Epithelial cell of esophagus (primary cell): ENCODE measurements around the gene GLRX3.
A peak's percentile ranks its signal among the peaks of the same experiment; 100 is the strongest.

Experiments used
- DNase-seq: peaks from one replicate; pipeline ENCODE4 v3.0.0; 2010; ENCODE audit warnings: low read depth
- H3K4me3 ChIP-seq: 2 replicates; pipeline ENCODE4 v1.5.1; 2011; ENCODE audit warnings: mild to moderate bottlenecking, low read length, control low read depth
- CTCF ChIP-seq: IDR thresholded peaks from 2 replicates; pipeline ENCODE4 v1.5.1; 2011; ENCODE audit warnings: low read depth, mild to moderate bottlenecking, low read length, control low read depth, inconsistent platforms; ENCODE audit not compliant: insufficient read depth; ENCODE audit errors: missing control alignments

Gene GLRX3

GRCh38 chr10:130138479-130138866 is 2.3 kb downstream of the GLRX3 start:
- TF ChIP-seq CTCF, result no peak
- DNase-seq, result peak; percentile 99
- H3K4me3 ChIP-seq, result peak overlapping the region; percentile 80

- H3K4me3 ChIP-seq, result no peak overlapping the region
- no peak for DNase-seq
- no peak for TF ChIP-seq CTCF
Observed at GRCh38 chr10:130140425-130140824, 4.2 kb downstream of the GLRX3 start.

DNA sequence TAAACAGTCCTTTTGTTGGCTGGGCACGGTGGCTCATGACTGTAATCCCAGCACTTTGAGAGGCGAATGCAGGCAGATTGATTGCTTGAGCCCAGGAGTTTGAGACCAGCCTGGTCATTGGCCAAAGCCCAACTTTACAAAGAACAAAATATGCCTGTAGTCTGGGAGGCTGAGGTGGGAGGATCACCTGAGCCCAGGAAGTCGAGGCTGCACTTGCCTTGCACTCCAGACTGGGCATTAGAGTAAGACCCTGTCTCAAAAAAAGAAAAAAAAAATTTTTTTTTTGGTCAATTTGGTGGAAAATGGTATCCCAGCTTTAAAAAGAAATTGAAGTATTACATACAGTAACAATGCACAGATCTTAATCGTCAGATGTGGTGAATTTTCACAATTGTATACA is 4.8 kb downstream of the GLRX3 start:
- no peak overlapping the region for H3K4me3 ChIP-seq
- no peak for TF ChIP-seq CTCF
- DNase-seq, result no peak

- TF ChIP-seq CTCF, result no peak
- H3K4me3 ChIP-seq, result no peak overlapping the region
- no peak for DNase-seq
Observed at GRCh38 chr10:130141460-130141859, 5.3 kb downstream of the GLRX3 start.

DNA sequence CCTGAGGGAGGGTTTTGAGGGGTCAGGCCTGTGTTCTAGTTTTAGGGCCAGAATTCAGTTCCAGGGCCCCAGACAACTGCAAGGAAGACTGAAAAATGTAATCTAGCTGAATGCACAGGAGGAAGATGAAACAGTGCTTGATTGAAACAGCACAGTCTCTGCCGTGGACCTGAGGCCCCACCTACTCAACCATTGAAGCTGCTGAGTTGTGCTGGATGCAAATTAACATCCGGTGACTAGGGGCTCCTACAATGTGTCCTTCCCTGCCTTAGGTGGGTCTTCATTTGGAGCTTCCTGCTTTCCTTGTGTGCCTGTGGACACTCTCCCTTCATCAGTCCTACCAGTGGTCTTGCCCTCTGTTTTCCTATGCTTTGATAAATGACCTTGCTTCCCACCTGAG is 5.7 kb downstream of the GLRX3 start:
- TF ChIP-seq CTCF, result no peak
- no peak for DNase-seq
- H3K4me3 ChIP-seq, result no peak overlapping the region

DNA sequence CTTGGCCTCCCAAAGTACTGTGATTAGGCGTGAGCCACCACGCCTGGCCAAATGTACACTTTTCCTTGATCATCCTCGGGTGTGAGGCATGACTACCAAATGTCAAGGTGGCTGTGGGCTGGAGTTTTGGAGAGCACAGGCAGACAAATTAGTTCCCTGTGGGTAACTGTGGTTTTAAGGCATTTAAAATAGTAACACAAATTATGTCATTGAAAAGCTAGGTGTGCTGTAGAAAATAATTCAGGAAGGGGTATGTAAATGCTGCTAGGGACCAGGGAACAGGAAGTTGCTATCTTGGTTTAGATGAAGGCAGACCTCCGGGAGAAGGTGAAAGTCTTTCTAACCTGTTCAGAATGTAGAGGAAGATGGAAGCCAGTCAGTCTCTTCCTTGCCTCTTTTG is 9.9 kb downstream of the GLRX3 start:
- no peak for DNase-seq
- no peak overlapping the region for H3K4me3 ChIP-seq
- TF ChIP-seq CTCF, result no peak

GRCh38 chr10:130159192-130159794 is 23.1 kb downstream of the GLRX3 start:
- TF ChIP-seq CTCF, result no peak
- no peak for DNase-seq
- H3K4me3 ChIP-seq, result no peak overlapping the region
